ENCODE measurements around the gene IFT81.
"Not testable (repeated sequence)": the region's sequence is repeated elsewhere in the genome, so short reads cannot be mapped to it uniquely, and the experiment has no call there.

IFT81 gene

DNA sequence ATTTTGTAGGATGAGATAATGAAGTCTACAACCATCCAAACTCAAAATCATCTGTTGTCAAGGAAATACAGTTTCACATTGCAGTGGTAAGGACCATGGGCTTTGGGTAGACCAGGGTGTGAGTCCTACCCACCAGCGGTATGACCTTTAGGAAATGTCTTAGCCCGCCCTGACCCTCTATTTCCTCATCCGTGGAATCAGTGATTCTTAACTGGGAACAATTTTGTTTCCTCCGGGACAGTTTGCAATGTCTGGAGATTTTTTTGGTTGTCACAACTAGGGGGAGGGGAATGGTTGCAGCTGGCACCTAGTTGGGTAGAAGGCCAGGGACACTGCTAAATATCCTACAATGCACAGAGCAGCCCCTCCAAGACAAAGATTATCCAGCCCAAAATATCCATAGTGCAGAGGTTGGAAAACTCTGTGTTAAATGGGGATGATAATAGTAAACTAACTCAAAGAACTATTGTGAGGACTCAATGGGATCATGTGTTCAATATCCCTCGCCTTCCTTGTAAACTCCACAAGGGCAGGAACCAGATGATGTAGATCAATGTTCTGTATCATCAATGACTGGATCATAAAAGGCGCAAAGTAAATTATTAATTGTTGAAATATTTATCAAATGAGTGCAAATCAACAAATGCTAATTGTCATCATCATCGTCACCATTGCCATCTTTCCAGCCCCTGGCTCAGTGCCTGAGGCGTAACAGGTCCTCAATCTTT, 15.7 kb upstream of the IFT81 start:
- DNase-seq (ENCODE audit: low spot score): no peak

DNA sequence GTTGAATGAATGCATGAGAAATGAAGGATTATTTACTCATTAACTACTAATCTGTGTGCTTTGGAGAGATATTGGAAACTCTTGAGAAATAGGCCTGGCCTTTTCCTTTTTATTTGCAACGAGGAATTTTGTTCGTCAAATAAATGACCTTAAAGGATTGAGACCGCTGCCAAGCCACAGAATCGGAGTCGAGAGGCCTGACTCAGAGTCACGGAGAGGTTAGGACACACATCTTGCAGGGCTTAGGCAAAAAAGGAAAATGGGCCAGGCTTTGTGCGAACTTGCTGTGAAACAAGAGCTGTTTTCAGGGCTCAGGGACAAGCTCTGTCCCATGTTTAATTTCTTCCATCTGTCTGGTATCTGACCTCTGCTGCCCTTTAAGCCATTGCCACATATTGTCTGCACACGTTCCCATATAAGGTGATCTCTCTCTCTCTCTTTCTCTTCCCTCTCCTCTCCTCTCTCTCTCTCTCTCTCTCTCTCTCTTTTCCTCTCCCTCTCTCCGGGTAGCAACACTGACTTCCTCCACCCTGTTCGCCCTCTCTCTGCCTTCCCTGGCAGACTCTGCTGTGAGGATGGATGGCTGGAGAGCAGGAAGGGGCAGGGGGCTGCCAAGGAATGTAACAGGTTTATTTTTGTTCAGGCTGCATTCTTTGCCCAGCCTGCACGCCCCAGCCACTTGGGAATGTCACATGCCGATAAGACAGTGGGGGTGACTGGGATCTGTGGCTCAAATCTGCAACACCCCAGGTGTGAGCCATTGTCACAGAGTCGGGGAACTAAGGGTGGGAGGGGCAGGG, 14.9 kb upstream of the IFT81 start:
- no peak for DNase-seq (ENCODE audit: low spot score)

DNA sequence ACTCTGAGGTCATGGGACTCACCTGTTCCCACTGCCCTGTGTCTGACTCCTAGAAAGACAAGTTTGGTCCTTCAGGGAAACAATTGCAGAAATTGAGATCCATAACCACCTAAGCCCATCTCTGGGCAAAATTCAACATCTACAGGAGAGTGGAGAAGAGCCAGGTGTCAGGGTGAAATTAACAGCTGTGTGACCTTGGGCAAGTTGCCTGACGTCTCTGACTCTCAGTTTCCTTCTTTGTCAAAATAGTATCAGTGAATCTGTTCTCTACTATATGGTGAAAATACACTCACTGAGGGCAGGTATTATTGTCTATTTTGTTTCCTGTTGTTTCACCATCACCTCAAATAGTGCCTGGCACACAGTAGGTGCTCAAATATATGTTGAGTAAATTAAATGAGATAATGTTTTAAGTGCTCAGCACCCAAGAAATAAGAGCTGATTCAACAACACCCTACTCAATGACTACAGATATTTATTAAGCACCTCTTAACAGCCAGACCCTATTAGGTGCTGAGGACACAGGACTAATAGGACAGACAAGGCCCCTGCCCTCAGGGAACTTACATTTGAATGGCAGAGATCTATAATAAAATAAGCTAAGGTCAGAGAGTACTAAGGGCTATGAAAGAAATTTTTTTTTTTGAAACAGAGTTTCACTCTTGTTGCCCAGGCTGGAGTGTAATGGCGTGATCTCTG, 14.2 kb upstream of the IFT81 start:
- no peak for DNase-seq (ENCODE audit: low spot score)

DNA sequence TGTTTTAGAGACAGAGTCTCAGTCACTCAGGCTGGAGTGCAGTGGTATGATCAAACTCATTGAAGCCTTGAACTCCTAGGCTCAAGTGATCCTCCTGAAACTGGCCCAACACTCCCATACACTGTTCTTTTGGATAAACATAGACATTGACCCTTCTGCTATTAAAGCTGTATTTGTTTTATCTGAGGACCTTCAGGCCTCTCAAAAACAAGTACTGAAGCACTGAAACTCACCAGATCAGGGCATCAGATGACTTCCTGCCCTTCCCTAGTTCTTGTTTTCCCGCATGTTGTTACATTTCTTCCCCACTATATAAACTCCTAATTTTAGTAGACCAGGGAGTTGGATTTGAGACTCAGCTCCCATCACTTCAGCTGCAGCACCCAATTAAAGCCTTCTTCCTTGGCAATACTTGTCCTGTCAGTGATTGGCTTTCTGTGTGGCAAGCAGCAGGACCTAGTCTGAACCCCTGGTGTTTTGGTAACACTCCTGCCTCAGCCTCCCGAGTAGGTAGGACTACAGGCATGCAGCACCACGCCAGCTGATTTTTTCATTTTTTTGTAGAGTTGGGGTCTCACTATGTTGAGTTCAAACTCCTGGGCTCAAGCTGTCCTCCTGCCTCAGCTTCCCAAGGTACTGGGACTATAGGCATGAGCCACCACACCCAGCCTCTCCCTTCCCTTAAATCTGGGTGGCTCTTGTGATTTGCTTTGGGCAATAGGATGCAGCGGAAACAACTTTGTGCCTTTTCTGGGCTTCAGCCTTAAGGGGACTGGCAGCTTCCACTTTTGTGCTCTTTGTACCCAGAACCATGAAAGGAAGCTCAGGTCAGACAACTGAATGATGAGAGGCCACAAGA, 12.5 kb upstream of the IFT81 start:
- DNase-seq (ENCODE audit: low spot score): no peak

DNA sequence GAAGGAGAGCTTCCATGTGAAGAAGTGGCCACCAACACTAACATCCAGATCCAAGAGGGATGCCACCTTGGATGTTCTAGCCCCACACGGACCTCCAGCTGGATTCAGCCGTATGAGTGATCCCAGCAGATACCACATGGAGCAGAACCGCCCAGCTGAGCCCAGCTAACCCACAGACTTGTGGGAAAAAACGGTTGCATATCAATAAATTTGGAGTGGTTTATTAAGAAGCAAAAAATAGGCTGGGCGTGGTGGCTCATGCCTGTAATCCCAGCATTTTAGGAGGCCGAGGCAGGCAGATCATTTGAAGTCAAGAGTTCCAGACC, 11.9 kb upstream of the IFT81 start:
- no peak for DNase-seq (ENCODE audit: low spot score)

DNA sequence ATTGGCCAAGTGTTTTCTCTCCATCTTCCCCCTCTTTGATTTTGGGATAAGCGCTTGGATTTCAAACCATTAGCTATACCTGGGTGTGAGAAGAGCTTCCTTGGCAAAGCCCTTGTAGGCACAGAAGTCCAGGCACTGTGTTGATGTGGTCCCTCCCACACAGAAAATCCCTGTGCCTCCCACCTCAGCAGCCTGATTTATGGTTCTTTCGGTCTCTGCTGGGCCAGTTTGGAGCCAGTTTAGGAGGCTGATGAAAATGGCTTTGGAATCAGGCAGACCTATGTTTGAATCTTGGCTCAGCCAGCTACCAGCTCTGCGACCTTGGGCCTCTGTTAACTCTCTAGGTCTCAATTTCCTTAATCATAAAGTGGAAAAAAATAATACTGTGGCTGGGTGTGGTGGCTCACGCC, 9.6 kb upstream of the IFT81 start:
- no peak for DNase-seq (ENCODE audit: low spot score)

DNA sequence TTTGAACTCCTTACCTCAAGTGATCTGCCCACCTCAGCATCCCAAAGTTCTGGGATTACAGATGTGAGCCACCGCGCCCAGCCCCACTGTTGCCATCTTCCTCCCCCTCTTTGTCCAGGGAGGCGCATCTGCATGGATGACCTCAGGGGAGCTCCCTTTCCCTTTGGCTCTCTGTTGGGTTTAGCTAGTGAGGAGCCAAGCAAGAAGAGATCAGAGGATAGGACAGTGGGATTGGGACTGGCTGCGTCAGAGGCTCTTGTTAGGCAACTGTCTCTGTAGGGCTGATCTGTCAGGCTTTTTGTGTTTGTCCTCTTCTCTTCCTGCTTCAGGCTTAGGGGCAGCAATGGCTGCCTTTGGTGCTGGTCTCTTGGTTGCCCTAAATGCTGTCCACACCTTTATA, 8.5 kb upstream of the IFT81 start:
- DNase-seq (ENCODE audit: low spot score): no peak

DNA sequence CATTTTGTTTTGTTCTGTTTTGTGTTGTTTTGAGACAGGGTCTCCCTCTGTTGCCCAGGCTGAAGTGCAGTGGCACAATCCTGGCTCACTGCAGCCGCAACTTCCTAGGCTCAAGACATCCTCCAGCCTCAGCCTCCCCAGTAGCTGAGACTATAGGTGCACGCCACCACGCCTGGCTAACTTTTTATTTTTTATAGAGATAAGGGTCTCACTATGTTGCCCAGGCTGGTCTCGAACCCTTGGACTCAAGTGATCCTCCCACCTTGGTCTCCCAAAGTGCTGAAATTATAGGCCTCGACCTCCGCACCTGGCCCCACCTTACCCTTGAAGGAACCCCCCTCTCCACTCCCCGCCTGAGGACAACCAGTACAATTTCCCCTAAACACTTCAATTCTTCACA, 7.5 kb upstream of the IFT81 start:
- DNase-seq (ENCODE audit: low spot score): no peak

DNA sequence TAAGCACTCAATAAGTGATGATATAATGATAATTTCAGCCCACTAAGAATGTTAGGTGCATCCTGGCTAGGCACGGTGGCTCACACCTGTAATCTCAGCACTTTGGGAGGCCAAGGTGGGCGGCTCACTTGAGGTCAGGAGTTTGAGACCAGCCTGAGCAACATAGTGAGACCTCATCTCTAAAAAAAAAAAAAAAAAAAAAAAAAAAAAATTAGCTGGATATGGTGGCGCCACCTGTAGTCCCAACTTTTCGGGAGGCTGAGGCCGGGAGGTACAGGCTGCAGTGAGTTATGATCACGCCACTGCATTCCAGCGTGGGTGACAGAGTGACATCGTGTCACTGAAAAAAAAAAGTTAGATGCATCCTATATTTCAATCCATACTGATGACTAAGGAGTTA, 6.9 kb upstream of the IFT81 start:
- not testable (repeated sequence) for DNase-seq (ENCODE audit: low spot score)

DNA sequence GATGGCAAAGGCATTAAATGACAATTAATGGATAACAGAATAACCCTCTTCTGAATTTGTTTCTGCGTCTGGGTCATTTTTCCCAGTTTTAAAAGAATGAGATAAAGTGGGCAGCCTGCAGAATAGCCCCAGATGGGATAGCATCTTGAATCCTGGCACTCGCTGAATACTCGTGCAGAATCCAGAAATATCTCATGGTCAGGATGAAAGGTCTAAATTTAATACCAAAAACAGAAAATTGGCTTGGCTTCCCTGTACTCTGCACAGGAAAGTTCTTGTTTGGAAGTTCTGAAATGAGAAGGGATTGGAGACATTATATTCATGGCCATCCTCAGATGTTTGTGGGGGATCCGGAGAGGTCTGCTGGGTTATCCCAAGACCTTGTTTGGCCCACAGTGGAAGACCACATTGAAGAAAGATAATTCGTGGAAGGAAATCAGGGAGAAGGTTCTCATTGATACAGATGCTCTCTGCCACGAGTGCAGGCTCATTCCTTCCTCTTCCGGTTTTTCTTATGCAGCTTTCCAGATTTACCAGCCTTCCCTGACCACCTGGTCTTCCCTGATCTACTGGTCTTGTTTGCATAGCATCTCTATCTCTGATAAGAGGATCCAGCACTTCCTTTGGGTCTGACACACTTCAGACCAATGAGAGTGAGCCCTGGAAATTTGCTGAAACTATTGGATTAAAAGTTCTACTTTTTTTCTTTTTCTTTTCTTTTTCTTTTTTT, 6.0 kb upstream of the IFT81 start:
- no peak for DNase-seq (ENCODE audit: low spot score)

DNA sequence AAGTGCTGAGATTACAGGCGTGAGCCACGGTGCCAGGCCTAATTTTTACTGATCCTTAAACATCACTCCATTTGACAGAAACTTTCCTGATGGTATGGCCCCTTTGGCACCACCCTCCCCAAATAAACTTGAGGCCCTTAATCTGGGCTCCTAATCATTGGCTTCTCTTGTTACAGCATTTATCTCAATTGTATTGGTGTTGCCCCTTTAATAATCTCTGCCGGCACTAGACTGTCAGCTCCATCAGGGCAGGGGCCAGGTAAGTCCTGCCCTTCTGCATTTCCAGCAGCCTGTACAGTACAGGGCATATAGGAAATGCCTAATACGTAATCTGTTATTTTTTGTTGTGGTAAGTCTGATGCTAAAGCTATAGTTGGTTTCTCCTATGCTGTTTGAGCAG, 1.2 kb upstream of the IFT81 start:
- DNase-seq (ENCODE audit: low spot score): no peak

DNA sequence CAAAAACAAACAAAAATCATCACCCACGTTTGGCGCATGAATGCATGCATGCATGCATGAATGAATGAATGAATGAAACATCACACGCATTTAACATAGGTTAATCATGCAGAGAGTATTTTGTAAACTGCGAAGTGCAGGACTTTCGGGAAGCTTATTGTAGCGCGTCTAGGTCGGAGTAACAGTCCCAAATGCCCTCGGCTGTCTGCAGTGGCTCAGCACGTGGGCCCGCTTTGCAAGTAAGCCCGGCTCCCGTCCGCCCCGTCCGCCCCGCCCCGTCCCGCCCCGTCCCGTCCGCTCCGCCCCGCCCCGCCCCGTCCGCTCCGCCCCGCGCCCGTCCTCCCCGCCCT, 263 bp upstream of the IFT81 start:
- DNase-seq (ENCODE audit: low spot score): no peak

DNA sequence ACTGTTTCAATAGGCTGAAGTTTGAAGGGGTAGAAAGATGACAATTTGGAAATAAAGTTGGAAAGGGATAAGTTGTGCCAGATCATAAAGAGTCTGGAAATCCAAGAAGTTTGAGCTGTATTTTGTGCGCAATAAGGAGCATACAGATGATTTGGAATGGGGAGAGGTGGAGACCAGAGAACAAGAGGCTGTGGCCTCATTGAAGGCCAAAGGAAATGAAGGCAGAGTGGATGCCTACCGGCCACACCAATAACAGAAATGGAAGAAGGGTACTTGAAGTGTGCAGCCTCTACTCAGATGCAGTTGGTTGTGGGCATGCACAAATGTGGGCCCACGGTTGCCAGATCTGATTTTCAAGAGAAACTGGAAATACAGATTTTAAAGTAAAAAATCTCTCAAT, 2.4 kb downstream of the IFT81 start:
- DNase-seq (ENCODE audit: low spot score): no peak

DNA sequence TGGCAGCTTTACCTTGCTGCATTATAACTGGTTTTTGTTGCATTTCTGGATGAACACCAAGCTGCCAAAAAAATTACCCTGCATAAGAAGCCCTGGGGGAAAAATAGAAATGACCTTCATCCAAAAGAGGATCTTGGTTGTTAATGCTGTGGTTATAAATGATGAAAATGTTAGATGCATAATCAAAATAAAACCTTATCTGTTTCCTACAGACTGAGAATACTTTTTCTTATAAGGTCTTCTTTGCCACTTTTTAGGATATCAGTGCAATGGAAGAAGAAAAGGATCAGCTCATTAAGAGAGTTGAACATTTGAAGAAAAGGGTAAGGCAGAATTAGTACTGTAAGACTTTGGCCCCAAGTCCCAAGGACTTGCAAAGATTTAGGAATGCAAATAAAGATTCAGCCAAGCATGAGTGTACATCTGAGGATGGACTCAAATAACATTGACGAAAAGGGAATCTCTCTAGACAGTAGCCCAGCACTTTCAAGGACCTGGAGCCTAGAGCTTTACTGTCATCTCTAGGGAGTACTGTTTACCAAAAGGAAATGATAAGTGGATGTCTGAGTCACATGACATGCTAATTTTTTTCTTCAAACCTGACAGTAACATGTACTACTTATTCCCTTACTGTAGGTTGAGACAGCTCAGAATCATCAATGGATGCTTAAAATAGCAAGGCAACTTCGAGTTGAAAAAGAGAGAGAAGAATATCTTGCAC, 10.7 kb downstream of the IFT81 start:
- DNase-seq (ENCODE audit: low spot score): no peak

DNA sequence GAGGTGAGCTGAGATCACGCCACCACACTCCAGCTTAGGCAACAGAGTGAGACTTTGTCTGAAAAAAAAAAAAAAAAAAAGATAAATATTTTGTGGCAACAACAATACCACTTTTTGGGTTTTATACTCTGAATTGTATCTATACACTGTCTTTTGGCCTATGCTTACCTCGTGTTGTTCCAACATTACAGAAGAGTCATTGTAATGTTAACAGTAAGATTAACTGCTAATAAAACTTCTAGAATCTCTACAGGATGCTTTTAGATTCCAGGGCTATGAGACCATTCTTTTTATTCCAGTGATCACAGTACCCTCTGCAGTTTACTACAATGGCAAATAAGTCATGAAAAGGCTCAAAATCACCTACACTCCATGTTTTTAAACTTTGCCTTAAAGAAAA, 11.6 kb downstream of the IFT81 start:
- no peak for DNase-seq (ENCODE audit: low spot score)

DNA sequence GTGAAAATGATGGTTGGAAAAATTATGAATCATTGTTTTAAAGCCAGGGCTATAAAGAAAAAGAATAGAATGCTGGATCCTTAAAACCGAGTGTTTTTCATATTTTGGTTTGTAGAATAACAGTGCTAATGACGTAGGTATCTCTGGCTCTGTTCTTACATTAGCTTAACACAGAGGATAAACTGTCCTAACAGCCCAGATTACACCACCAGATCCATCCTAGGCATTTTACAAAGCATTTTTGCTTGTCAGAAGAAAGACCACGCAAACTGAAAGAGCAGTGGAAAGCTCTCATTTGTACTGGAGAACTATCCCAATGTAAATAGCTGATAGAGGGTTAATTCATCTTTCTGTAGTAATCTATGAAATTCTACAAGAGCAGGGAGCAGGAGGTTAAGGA, 13.6 kb downstream of the IFT81 start:
- DNase-seq (ENCODE audit: low spot score): no peak

DNA sequence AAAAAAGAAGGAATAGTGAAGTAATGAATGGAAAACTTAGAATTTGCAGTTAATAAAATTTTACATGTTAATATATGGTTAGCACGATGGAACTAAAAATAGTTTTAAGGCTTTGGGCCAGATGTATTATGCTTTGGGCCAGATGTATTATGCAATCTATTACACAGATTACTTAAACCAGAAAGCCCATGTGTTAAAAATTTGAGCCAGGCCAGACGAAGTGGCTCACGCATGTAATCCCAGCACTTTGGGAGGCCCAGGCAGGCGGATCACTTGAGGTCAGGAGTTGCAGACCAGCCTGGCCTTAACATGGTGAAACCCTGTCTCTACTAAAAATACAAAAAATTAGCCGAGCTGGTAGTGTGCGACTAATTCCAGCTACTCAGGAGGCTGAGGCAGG, 17.2 kb downstream of the IFT81 start:
- DNase-seq (ENCODE audit: low spot score): no peak

DNA sequence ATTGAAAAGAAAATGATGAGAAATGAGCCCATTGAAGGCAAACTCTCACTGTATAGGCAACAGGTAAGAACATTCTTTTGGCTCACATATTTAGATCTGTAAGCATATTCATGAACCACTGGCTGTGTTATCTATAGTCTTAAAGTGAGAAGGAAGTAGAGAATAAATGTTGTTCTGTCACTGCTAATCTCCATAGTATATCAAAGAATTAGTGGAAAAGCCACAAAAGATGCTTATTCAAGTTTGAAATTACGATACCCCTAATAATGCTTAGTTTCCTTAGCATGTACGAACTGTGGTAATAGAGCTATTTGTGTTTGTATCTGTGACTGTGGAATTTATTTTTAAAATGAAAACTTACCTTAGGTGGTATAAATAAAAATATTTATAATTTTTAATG, 22.8 kb downstream of the IFT81 start:
- DNase-seq (ENCODE audit: low spot score): no peak

DNA sequence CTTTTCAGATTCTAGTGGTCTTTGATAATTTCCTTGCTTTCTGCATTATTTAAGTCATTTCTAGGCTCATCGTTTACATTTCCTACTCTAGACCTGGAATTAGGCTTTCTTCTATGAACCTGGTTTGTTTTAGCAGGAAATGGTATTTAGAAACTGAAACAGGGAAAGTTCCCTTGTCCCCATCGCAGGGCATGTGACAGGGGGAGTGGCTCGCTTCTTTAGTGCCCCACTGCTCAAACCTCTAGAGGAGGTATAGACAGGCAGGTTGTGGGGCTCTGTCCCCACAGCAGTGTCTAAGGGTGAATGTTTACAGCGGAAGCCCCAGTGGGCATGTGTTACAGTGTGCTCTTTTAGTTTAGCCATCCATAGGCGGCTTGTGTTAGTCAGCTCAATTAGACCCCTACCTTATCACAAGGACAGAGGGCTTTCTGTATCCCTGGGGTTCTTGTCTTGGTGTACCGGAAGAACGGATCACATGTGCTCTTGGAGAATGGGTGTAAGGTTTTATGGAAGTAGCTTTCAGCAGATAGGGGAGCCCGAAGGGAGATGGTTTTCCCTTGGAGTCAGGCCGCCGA, 25.0 kb downstream of the IFT81 start:
- no peak for DNase-seq (ENCODE audit: low spot score)

DNA sequence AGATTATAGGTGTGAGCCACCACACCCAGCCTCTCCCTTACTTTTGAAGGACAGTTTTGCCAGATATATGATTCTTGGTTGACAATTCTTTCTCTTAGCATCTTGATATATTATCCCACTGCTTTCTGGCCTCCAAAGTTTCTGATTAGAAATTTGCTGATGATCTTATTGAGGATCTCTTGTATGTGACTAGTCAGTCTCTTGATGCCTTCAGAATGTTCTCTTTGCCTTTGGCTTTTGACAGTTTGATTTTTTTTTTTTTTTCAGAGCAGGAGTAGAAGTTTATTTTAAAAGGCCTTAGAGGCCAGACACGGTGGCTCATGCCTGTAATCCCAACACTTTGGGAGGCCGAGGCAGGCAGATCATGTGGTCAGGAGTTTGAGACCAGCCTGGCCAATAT, 32.6 kb downstream of the IFT81 start:
- no peak for DNase-seq (ENCODE audit: low spot score)

DNA sequence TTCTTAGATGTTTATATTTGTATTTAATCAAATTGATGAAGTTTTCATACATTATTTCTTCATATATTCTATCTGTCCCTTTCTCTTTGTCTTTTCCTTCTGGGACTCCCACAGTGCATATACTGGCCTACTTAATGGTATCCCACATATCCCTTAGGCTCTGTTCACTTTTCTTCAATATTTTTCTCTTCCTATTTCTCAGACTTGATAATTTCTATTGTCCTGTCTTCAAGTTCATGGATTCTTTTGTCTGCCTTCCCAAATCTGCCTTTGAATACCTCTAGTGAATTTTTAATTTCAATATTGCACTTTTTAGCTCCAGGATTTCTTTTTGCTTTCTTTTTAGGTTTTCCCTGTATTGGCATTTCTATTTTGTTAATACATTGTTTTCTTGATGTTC, 33.4 kb downstream of the IFT81 start:
- DNase-seq (ENCODE audit: low spot score): no peak

Data from RKO (cell line).